ENCODE data around the gene SELENBP1. TPM values are rescaled to one million over a fixed set of nuclear protein-coding genes. Genes with fewer than 3 reads are reported as not detected.

SELENBP1 gene
- polyA plus RNA-seq, 1 of the 3 experiments (the other 2 are of a cell fraction), result 0.16 TPM

GRCh38 chr1:151362308-151363155 lies 10.0 kb downstream of the SELENBP1 start:
- TF ChIP-seq PBX3 (IDR thresholded peaks at IDR 0.05) (no peak), TEAD4 (IDR thresholded peaks at IDR 0.05; ENCODE audit: borderline replicate concordance, insufficient read depth) (no peak), USF1 (IDR thresholded peaks at IDR 0.05; ENCODE audit: borderline replicate concordance, low read depth) (no peak), MEF2A (IDR thresholded peaks at IDR 0.05; ENCODE audit: borderline replicate concordance, low read depth) (no peak), SIN3A (IDR thresholded peaks at IDR 0.05; ENCODE audit: borderline replicate concordance, low read depth, low read length) (no peak), RCOR1 (IDR thresholded peaks at IDR 0.05; ENCODE audit: low read length) (no peak), CHD2 (IDR thresholded peaks at IDR 0.05; ENCODE audit: low read length, partially characterized antibody) (no peak), CTCF (IDR thresholded peaks at IDR 0.05) (no peak), NRF1 (IDR thresholded peaks at IDR 0.05; ENCODE audit: low read depth, low read length) (no peak), RXRA (IDR thresholded peaks at IDR 0.05; ENCODE audit: borderline replicate concordance, low read depth) (no peak), FOXJ3 (CRISPR knock-in tag; IDR thresholded peaks at IDR 0.05) (no peak), EZH2phosphoT487 (IDR thresholded peaks at IDR 0.05; ENCODE audit: borderline replicate concordance, low read depth) (no peak), TAF1 (IDR thresholded peaks at IDR 0.05; ENCODE audit: borderline replicate concordance, low read depth, low read length) (no peak), POLR2AphosphoS5 (IDR thresholded peaks at IDR 0.05; ENCODE audit: low read depth, low read length) (no peak)
- Histone ChIP-seq H3K27me3 (ENCODE audit: insufficient read depth) (no peaks in the 10 kb centered on the region), H3K9me3 (peaks cover 7% of the 10 kb centered on the region; the same call in 1 of the 2 replicates), H3K79me2 (ENCODE audit: insufficient read depth) (no peaks in the 10 kb centered on the region), H4K20me1 (ENCODE audit: insufficient read depth) (no peaks in the 10 kb centered on the region), H3K27ac (ENCODE audit: low read depth in 2 of 2, low read length in 1 of 2) (no peak overlapping the region), H3K4me1 (ENCODE audit: control insufficient read depth in 1 of 2, insufficient read depth in 2 of 2, low read depth in 1 of 2, low read length in 1 of 2) (no peaks in the 10 kb centered on the region), H3K36me3 (replicated peaks in 1 of 2; ENCODE audit: control insufficient read depth in 1 of 2, insufficient read depth in 2 of 2, low read length in 1 of 2) (no peaks in the 10 kb centered on the region), H3K9ac (no peak overlapping the region), H2AFZ (ENCODE audit: low read depth) (no peak overlapping the region), H3K9me2 (no peaks in the 10 kb centered on the region), H3F3A (replicated peaks; ENCODE audit: insufficient read depth) (no peaks in the 10 kb centered on the region), H3K4me2 (no peak overlapping the region), H3K4me3 (ENCODE audit: low read depth in 2 of 2, low read length in 1 of 2) (no peak overlapping the region)
- CTCF ChIA-PET, result interaction anchor here (0.8 to 1.7 kb wide), 2 partner anchors 22 kb away, joined by 4 to 10 read pairs; no protein-coding TSS in a partner anchor
- POLR2A ChIA-PET, result no interaction called here
- WGBS (ENCODE audit: low lambda C conversion rate), result 50% methylated on average over 2 of the region's 3 CpGs
- DNase-seq, result no peak
